ENCODE data around the gene THOC6.

- TF ChIP-seq EZH2 (IDR thresholded peaks at IDR 0.05; ENCODE audit: borderline replicate concordance) (no peak), CTCF (IDR thresholded peaks at IDR 0.05; ENCODE audit: poor library complexity) (no peak), EZH2phosphoT487 (IDR thresholded peaks at IDR 0.05; ENCODE audit: low read depth, severe bottlenecking, unreplicated experiment) (no peak)
These were observed 32.7 kb downstream of the THOC6 start for GRCh38 chr16:3056336-3057180.

Data from hepatocyte (in vitro differentiated cells).